Measurements from ENCODE around the gene ASAP3.

DNA sequence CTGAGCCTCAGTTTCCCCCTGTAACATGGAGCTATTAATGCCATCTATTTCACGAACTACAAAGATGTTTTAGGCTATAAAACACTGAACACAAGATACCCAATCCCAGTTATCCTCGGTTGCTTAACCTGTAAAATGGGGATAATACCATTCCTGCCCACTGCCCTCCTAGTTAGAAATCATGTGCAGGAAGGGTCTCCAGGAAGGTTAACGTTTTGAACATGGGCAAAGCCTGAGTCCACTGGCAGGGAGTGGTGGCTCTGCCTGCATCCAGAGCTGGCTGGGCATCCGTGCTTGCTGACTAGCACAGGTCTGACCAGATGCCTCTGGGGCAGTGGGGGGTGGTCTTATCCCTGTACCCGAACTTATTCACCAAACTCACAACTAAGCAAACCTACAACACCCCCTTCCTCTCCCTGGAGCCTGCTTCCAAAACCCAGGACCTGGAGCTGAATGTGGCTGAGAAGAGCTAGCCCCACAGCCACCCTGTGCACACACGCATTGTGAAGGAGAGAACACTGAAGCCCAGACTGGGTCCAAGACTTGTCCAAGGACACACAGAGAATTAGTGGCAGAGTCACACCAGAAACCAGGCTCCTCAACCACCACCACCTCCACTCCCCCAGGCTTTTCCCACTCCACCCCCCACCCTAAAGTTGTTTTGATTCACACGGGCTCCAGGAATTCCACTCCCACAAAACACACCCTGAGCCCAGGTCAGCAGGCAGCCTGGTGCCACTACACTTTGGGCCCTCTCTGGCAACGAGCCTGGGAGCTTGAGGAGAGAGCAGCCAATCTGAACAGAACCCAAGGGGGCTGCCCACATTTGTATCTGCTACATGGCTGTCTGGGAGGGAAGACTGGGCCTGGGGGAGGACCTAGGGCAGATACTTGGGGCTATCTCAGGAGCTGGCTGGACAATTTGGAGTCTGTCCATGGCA is 45.4 kb upstream of the ASAP3 start:
- TF ChIP-seq, protein P1, sequence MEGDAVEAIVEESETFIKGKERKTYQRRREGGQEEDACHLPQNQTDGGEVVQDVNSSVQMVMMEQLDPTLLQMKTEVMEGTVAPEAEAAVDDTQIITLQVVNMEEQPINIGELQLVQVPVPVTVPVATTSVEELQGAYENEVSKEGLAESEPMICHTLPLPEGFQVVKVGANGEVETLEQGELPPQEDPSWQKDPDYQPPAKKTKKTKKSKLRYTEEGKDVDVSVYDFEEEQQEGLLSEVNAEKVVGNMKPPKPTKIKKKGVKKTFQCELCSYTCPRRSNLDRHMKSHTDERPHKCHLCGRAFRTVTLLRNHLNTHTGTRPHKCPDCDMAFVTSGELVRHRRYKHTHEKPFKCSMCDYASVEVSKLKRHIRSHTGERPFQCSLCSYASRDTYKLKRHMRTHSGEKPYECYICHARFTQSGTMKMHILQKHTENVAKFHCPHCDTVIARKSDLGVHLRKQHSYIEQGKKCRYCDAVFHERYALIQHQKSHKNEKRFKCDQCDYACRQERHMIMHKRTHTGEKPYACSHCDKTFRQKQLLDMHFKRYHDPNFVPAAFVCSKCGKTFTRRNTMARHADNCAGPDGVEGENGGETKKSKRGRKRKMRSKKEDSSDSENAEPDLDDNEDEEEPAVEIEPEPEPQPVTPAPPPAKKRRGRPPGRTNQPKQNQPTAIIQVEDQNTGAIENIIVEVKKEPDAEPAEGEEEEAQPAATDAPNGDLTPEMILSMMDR (IDR thresholded peaks at IDR 0.05; ENCODE audit: low read depth, low read length) = no peak
- TF ChIP-seq EZH2phosphoT487 (IDR thresholded peaks at IDR 0.05; ENCODE audit: low read depth) = no peak
